NCI-H1105 (cell line): Measurements from ENCODE around the gene SLC17A9.
"Not testable (repeated sequence)": the region's sequence is repeated elsewhere in the genome, so short reads cannot be mapped to it uniquely, and the experiment has no call there.

ENCODE experiments used
- DNase-seq: peaks from one replicate; lab custom pipeline; 2025; lab: John Stamatoyannopoulos, UW

Gene SLC17A9

DNA sequence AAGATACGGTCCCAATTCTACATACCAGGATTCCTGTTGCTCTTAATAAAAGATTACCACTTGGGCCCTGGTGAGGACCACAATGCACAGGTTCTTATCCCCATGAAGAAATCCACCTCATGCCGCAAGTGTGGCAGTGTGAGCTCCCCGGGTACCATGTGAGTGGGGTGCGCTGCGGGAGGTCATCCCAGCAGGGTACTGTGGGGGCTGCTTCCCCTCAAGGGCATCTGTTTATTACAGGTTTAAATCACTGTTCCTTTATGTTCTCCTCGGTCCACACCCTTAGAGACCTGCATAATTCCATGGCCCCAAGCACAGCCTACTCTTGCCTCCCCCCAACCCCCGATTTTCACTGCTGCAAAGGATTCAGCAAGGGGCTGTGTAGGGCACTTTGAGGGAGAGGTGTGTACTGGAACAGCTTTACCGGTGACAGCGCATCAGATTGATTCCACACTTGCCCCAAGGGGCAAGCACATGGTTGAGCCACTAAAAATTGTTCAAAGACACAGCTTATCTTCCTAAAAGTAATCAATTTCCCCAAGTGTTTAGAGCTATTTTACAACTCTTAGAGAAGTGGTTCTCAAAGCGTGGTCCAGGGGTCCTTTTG is 32.4 kb upstream of the SLC17A9 start:
- no peak for DNase-seq

DNA sequence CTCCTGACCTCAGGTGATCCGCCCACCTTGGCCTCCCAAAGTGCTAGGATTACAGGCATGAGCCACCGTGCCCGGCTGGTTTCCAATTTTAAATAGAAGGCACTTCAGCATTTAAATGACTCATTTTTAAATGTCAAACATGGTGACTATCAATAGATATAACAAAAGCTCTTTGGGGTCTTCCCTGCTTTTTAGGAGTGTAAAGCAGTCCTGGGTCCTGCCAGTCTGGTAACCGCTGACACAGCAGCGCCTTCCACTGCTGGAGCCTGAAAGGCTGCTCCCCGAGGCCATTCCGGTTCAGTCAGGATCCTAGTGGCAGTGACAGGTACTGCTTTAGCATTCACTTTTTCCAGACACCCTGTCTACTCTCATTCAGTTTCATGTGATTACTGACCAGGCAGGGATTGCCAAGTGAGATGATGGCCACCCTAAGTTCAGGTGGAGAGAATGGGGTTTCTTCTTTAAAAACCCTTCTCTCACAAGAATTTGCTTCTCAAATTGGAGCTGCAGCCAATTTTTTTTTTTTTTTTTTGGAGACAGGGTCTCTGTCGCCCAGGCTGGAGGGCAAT is 31.3 kb upstream of the SLC17A9 start:
- DNase-seq, result no peak

GRCh38 chr20:62922451-62922921 is 30.0 kb upstream of the SLC17A9 start:
- DNase-seq, result no peak

GRCh38 chr20:62923059-62923668 is 29.3 kb upstream of the SLC17A9 start:
- DNase-seq, result not testable (repeated sequence)

- no peak for DNase-seq
These were observed 28.7 kb upstream of the SLC17A9 start for GRCh38 chr20:62923669-62924441.

DNA sequence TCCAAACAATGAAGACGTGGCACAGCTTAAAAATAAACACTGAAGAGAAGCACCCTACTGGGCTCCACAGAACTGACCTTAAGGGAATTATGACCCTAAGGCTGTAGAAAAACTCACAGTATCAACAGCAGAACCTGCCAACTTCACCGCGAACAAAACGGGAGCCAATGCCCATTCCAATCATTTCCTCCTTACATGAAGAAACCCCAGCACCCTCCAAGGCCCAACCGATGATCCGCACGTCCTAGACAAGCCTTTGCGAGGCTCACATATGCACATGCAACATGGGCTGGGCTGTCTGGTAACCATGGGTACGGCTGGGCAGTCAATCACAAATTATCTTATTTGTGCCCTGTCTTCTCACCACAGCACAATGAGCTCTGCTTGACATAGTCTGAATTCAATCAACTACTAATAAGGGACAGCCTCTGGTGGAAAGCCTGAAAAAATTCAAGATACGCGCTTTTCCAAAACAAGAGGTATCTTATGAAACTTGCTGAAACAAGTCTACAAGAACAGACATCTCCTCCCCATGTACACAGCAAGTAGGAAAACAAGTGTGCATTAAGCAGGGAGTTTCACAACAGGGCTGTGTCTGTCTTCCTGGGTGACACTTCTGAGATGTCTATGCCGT is 27.9 kb upstream of the SLC17A9 start:
- DNase-seq, result no peak

DNA sequence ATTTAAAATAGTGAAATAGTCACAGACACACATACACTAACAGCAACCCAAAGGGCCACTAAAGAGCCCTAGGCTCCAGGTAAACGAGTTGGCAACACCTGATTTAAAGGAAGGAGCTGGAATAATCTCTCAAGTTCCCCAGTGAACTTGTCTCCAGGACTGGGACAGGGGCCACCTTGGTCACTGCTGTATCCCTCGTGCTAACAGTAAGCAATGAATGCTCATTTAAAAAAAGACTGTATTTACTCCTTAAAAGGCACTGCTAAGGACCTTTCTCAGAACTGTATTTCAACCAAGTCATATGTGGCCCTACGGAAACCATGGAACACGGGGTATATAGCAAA is 27.5 kb upstream of the SLC17A9 start:
- no peak for DNase-seq

DNA sequence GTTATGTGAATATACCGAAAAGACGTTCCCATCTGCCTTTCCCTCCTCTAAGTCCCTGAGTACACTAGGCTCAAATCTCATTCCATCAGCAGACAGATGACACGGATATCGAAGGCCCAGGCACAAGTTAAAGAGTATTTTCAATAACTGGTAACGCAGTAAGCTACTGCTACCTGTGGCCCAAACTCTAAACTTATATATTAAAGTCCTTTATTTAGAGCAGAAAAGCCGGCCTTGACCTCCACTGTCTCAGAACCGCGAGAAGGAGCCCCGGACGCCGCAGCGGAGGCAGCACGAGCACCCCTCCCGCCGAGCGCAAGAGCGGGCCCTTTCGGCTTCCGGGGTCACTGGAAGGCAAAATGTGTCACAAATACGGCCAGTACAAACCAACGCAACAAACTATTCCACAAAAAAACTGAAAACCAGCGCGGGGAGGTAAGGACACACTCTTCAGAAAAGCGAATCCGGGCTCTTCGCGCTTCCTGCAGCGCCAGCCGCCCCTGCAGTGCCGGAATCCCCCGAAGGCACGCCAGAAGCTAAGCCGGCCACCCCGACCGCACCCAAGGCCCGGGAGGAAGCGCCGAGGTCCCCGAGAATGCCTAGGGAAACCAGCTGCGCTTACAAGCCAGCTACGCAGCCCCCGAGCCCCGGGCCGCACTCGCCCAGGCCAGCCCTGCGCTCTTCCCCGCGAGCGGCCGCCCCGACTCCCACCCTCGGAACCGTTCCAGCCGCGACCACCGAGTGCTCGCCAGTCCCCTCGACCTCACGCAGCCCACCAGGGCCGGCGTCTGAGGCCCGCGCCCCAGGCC is 26.9 kb upstream of the SLC17A9 start:
- no peak for DNase-seq

DNA sequence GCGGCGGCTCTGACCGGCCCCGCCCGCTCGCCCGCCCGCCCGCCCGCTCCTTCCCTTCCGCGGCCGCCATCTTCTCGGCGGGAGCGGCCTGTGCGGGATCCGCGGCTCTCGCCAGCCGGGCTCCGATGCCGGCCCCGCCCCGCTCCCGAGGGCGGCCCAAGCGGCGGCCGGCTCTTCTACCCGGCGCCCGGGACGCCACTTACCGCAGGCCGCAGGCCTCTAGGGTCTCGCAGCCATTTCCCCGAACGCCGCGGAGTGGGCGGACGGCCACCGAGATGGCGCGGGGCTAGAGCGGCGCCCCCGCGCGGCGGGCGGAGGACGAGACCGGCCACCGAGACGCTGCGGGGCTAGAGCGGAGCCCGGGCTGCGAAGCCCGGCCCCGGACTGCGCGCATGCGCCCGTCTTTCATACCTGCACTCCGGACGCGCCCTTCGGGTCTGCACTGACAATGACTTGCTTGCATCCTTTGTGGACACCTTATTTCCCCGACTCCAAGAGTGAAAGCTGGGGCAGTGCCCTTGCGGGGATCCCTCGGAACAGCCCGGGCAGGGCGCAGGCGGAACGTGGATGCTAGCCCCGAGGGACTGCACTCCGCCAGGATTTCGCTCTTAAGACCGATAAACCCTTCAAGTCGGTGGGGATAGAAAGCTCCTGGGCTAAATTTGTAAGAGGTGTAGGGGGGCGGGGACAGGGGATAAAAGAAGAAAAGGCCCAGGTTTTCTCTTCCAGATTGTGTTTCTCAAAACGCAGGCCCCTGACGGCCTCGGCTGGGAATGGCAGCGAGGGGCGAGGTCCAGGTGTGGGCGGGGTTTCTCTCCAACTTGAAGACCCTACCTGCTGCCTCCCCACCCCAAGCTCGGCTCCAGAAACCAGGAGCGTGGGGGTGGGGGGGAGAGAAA is 26.0 kb upstream of the SLC17A9 start, which contains the start of gene DIDO1:
TSS of gene DIDO1 (minus strand) at position 277 of the 899 bp plus-strand sequence.
- DNase-seq, result peak; percentile 85

DNA sequence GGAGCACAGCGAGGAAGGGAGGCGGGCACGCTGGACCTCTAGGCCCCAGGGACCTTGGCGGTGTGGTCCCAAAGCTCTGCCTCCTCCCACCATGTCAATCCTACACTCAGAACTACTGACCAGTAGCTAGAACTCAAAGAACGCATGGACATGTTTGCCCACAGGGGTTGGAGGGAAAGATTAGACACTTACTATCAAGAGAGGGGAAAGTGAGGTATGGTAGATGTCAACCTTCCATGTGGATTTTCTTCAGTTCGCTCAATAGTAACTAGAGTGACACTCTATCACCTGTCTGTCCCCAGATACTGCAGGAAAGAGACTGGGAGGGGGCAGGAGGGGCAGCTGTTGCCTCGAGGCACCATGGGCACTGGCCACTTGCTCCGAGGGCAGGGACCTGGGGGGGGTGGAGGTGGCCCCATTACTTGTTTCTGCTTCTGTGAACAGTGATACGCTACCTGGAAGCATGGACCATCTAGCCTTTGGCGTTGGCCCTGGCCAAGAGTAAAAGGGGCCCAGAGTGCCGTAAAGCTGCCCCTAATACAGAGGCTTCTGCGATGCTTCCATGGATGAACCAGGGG is 25.3 kb upstream of the SLC17A9 start:
- no peak for DNase-seq

DNA sequence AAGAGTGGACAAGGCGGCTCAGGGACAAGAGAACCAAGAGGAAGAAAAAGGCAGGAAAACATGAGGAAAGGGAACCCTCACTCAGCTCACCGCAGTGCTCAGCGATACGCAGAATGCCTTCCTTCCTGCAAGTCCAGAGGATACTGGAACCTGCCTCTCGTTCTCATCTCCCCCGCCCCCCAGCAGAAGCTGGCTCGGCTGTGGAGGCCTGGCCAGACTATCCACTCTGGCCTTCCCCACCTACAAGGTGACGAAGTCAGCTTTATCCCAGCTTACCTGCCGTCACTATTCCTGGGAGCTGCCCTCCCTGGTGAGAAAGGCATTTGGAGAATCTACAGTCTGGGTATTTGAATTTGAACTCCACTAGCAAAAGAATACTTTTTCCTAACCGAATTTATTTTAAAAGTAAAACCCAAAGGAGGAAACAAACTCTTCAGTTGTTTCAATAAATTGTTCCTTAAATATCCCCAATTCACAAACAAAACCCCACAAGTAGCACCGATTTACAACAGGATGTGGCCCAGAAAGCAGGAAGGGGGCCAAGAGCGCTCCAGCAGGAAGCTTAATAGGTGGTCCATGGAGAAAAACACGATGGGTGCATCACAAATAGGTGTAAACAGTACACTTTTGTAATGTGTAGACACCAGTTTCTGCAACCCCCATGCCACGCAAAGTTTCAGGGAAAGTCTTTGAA is 24.1 kb upstream of the SLC17A9 start:
- DNase-seq, result no peak

DNA sequence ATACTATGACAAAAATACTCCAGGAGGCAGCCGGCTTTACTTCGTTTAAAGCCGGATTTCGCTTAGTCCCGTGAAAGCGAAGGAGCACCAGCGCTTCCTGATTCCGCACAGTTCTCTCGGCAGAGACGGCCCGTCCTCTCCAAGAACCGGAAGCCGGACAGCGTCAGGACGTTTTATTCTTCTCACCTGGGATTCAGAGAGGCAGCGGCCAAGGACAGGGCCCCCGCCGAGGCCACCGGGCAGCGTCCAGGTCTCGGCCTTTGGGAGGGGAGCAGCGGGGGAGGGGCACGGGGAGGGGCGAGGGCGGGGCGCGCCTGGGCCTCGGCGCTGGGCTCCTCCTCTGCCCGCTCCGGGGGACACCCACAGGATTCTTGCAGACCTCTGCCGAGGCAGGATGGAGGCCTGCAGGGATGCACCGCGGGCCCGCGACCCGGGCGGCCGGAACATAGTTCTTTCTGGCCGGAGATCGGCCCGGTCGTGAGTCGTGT is 23.4 kb upstream of the SLC17A9 start:
- no peak for DNase-seq

- no peak for DNase-seq
These were observed 21.0 kb upstream of the SLC17A9 start for GRCh38 chr20:62931464-62931863.

GRCh38 chr20:62933966-62934365 is 18.5 kb upstream of the SLC17A9 start:
- DNase-seq, result no peak

DNA sequence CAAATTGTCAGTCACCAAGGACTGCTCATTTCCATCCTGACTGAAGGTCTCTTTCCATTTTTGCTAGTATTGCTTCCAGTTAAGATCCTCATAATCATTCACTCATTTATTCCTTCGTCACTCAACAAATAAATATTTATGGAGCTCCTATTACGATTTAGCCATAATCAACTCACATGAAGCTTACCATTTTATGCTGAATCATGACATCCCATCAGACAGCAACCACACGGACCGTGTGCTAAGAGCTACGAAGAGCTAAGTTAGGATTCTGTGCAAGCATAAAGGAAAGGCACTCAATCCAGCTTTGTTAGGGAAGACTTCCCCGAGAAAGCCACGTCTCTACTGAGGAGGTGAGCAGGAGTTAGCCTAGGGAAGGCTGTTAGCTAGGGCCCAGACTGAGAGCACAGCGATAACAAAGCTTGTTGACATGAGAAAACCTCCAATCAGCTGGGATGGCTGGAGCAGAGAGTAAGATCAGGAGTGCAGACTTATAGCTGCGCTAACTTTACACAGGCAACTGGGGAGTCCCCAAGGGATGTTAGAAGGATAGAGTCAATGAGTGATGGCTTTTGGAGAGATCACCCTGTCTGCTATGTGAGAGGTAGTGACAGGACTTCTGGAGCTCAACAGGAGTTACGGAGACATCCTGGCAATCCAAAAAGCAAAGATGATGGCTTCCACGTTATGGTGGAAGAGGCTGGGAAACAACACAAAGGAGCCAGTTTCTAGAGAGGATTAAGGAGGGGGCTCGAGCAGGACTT is 17.1 kb upstream of the SLC17A9 start:
- no peak for DNase-seq

DNA sequence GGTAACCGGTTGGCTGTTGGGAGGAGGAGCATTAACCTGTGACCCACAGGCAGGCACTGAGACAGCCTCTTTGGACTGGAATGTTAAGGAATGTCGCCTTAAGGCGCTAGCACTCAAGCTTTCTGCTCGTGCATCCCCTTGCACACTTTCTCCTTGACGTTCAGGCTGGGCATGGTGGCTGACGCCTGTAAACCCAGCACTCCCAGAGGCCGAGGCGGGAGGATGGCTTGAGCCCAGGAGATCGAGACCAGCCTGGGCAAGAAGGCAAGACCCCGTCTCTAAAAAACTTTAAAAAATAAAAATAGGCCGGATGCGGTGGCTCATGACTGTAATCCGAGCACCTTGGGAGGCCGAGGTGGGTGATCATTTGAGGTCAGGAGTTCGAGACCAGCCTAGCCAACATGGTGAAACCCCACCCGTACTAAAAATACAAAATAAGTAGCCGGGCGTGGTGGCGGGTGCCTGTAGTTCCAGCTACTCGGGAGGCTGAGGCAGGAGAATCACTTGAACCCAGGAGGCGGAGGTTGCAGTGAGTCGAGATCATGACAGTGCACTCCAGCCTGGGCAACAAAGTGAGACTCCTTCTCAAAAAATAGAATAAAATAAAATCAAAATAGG is 16.4 kb upstream of the SLC17A9 start:
- DNase-seq, result no peak

DNA sequence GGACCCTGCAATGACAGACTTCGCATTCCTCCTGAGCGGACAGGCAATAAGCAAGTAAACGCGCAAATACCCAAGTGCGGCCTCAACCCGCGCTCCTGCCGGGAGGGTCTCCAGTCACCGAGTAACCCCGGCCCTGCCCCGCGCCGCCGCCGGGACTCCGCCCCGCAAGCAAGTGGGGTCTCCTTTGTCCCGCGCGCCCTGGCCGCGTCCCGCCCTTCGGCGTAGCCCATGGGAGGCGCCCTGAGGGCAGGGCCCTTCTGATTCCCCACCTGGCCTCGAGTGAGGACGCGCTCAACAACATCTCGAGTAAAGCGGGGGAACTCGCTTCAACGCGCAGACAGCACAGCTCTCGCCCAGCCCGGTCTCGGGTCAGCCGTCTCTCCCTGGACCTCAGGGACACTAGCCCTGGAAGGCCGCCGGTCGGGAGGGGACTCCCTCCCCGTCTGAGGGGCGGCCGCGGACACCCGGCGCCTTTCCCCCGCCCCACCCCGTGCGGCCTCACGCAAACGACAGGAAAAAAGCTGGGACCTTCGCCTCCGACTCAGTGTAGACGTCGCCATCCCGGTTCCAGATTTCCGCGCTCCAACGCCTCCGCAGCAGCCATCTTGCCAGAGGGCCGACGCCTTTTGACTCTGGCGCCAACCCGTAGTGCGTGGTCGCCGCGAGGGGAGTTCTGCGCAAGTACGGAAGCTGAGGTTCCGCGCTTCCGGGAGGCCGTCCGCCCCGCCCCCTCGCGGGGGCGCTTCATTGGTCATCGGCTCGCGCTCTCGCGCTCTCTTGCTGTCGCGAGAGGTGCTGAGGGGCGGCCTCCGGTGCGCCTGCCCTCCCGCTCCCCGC is 15.0 kb upstream of the SLC17A9 start:
- DNase-seq, result peak; percentile 91
